ENCODE data around the gene AMY2B.
"Not testable (repeated sequence)": the region's sequence is repeated elsewhere in the genome, so short reads cannot be mapped to it uniquely, and the experiment has no call there.

Gene AMY2B

DNA sequence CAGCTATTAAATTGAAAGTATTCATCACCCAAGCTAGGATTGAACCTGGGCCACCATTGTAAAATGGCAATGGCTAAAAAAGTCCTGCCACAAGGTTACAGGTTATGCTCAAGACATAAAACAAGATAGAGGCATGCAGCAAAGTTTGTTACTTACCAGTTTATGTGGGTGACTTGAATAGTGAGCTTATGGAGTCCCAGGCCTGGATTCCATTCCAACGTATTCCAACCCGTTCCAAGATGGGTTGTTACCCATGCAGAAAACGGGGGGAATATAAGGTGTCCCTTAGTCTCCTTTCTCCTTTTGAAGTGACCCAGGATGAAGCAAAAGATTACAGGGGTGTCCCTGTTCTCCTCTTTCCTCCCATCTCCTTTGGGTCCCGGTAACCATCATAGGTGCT, 56.0 kb downstream of the AMY2B start:
- DNase-seq: not testable (repeated sequence)

Data from hippocampal formation (tissue), 2 donors.